Body of pancreas (tissue), 4 donors: ENCODE results near the gene ANKRD23.

Experiments
- POLR2A ChIP-seq, 3 donors: fragments of 450-650 bp; IDR thresholded peaks; one replicate each; pipeline ENCODE4 v1.6.1; 2016; ENCODE audit warnings: antibody characterized with exemption in 3 of 3, mild to moderate bottlenecking in 2 of 3
- TF ChIP-seq, protein P1 (sequence below), 7 experiments: fragments of 450-650 bp in 4 of 7; fragments of 200-600 bp in 3 of 7; sonication (generic) in 3 of 7; IDR thresholded peaks; one replicate each; pipeline ENCODE4 v1.5.1; 2016 to 2019; ENCODE audit warnings: antibody characterized with exemption in 7 of 7

DNA sequence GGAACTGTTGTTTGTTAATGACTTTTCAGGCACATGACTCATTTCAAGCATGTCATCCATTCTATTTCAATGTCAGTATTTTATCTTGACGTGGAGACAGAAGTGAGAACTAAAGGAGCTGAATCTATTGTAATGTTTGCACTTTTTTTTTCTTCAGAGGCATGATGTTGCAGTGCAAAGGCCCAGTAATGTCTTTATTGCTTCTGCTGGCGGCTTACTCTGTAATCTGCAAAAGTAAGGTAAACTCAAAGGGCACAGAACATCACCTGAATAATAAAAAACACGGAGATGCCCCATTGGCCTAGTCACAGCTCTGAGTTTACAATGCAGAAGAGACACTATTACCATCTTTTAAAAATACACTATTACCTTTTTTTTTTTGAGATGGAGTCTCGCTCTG, 30.2 kb downstream of the ANKRD23 start:
- TF ChIP-seq, protein P1, sequence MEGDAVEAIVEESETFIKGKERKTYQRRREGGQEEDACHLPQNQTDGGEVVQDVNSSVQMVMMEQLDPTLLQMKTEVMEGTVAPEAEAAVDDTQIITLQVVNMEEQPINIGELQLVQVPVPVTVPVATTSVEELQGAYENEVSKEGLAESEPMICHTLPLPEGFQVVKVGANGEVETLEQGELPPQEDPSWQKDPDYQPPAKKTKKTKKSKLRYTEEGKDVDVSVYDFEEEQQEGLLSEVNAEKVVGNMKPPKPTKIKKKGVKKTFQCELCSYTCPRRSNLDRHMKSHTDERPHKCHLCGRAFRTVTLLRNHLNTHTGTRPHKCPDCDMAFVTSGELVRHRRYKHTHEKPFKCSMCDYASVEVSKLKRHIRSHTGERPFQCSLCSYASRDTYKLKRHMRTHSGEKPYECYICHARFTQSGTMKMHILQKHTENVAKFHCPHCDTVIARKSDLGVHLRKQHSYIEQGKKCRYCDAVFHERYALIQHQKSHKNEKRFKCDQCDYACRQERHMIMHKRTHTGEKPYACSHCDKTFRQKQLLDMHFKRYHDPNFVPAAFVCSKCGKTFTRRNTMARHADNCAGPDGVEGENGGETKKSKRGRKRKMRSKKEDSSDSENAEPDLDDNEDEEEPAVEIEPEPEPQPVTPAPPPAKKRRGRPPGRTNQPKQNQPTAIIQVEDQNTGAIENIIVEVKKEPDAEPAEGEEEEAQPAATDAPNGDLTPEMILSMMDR (IDR thresholded peaks at IDR 0.05) = no peak
- no peak for TF ChIP-seq POLR2A (IDR thresholded peaks at IDR 0.05)
